ENCODE data around the gene PRPSAP1.

- TF ChIP-seq CTCF (conservative IDR thresholded peaks at IDR 0.05; ENCODE audit: low read length) = no peak
- no peak for TF ChIP-seq EZH2phosphoT487 (IDR thresholded peaks at IDR 0.05; ENCODE audit: borderline replicate concordance, low read depth, low read length)
Observed at GRCh38 chr17:76264755-76265623, 88.7 kb downstream of the PRPSAP1 start, which contains the start of gene UBALD2.
